OCI-LY1 (cell line): ENCODE measurements around the gene ARSI.

ENCODE experiments used
- H2AFZ ChIP-seq: fragments of 200-600 bp; sonication (generic), shearing (Covaris generic); 2 replicates; pipeline ENCODE4 v1.6.0; 2014; ENCODE audit warnings: antibody characterized with exemption, mild to moderate bottlenecking, low read length
- H3F3A ChIP-seq: fragments of 200-600 bp; sonication (generic), shearing (Covaris generic); 2 replicates; pipeline ENCODE4 v1.6.0; 2014; ENCODE audit warnings: mild to moderate bottlenecking, antibody characterized with exemption, low read length, moderate library complexity; ENCODE audit not compliant: insufficient read depth
- H3K27ac ChIP-seq: fragments of 200-600 bp; sonication (generic); 2 replicates; pipeline ENCODE4 v1.5.1; 2014; ENCODE audit warnings: low read length, mixed run types, mild to moderate bottlenecking, low read depth; ENCODE audit not compliant: poor library complexity, severe bottlenecking
- H3K27me3 ChIP-seq: fragments of 200-600 bp; sonication (generic); 2 replicates; pipeline ENCODE4 v1.6.0; 2014; ENCODE audit warnings: antibody characterized with exemption, mild to moderate bottlenecking, low read length, moderate library complexity; ENCODE audit not compliant: insufficient read depth
- H3K36me3 ChIP-seq: fragments of 200-600 bp; sonication (generic); 2 replicates; pipeline ENCODE4 v1.6.1; 2014; ENCODE audit warnings: mild to moderate bottlenecking, antibody characterized with exemption, low read length, moderate library complexity, mixed read lengths; ENCODE audit not compliant: insufficient read depth
- H3K4me1 ChIP-seq: fragments of 200-600 bp; sonication (generic); 2 replicates; pipeline ENCODE4 v1.5.1; 2014; ENCODE audit warnings: mild to moderate bottlenecking, low read length, moderate library complexity; ENCODE audit not compliant: insufficient read depth, severe bottlenecking
- H3K4me2 ChIP-seq: fragments of 200-600 bp; sonication (generic), shearing (Covaris generic); 2 replicates; pipeline ENCODE4 v1.6.1; 2014; ENCODE audit warnings: low read length
- H3K4me3 ChIP-seq: fragments of 200-600 bp; sonication (generic); 2 replicates; pipeline ENCODE4 v1.5.1; 2014; ENCODE audit warnings: low read length, low read depth, mild to moderate bottlenecking, mixed read lengths; ENCODE audit not compliant: poor library complexity, severe bottlenecking
- H3K79me2 ChIP-seq: fragments of 200-600 bp; shearing (Covaris generic); 2 replicates; pipeline ENCODE4 v1.6.1; 2016; ENCODE audit warnings: mixed run types, low read length, mixed read lengths; ENCODE audit not compliant: insufficient read depth
- H3K9ac ChIP-seq: fragments of 200-600 bp; sonication (generic), shearing (Covaris generic); 2 replicates; pipeline ENCODE4 v1.6.1; 2014; ENCODE audit warnings: mild to moderate bottlenecking, low read length, mixed read lengths
- H3K9me2 ChIP-seq: fragments of 200-600 bp; sonication (generic), shearing (Covaris generic); 2 replicates; pipeline ENCODE4 v1.6.1; 2014; ENCODE audit warnings: low read depth, mild to moderate bottlenecking, low read length, mixed read lengths
- H3K9me3 ChIP-seq: fragments of 200-600 bp; shearing (Covaris generic); 2 replicates; pipeline ENCODE4 v1.6.1; 2014; ENCODE audit warnings: low read length, mixed read lengths
- H4K20me1 ChIP-seq: fragments of 200-600 bp; sonication (generic), shearing (Covaris generic); 2 replicates; pipeline ENCODE4 v1.6.0; 2016; ENCODE audit warnings: mild to moderate bottlenecking, low read length; ENCODE audit not compliant: insufficient read depth
- EZH2 ChIP-seq: fragments of 200-600 bp; sonication (generic), shearing (Covaris generic); IDR thresholded peaks from 2 replicates; pipeline ENCODE4 v1.8.0; 2017; ENCODE audit warnings: borderline replicate concordance, mixed run types, mild to moderate bottlenecking, antibody characterized with exemption, low read length, moderate library complexity, mixed read lengths
- TF ChIP-seq, protein P1 (sequence below): fragments of 200-600 bp; sonication (generic), shearing (Covaris generic); IDR thresholded peaks from 2 replicates; pipeline ENCODE4 v1.5.1; 2017; ENCODE audit warnings: mild to moderate bottlenecking, antibody characterized with exemption, low read length, moderate library complexity, mixed read lengths

ARSI gene

GRCh38 chr5:150265870-150266383 is 36.8 kb downstream of the ARSI start:
- no peaks in the 10 kb centered on the region for H3F3A ChIP-seq
- no peaks in the 10 kb centered on the region for H3K36me3 ChIP-seq
- H4K20me1 ChIP-seq = no peaks in the 10 kb centered on the region
- no peak overlapping the region for H3K27ac ChIP-seq
- H3K4me3 ChIP-seq = no peak overlapping the region
- no peaks in the 10 kb centered on the region for H3K79me2 ChIP-seq
- H3K9me2 ChIP-seq = no peaks in the 10 kb centered on the region
- no peaks in the 10 kb centered on the region for H3K27me3 ChIP-seq
- H3K4me2 ChIP-seq = no peak overlapping the region
- TF ChIP-seq EZH2 = no peak
- TF ChIP-seq, protein P1, sequence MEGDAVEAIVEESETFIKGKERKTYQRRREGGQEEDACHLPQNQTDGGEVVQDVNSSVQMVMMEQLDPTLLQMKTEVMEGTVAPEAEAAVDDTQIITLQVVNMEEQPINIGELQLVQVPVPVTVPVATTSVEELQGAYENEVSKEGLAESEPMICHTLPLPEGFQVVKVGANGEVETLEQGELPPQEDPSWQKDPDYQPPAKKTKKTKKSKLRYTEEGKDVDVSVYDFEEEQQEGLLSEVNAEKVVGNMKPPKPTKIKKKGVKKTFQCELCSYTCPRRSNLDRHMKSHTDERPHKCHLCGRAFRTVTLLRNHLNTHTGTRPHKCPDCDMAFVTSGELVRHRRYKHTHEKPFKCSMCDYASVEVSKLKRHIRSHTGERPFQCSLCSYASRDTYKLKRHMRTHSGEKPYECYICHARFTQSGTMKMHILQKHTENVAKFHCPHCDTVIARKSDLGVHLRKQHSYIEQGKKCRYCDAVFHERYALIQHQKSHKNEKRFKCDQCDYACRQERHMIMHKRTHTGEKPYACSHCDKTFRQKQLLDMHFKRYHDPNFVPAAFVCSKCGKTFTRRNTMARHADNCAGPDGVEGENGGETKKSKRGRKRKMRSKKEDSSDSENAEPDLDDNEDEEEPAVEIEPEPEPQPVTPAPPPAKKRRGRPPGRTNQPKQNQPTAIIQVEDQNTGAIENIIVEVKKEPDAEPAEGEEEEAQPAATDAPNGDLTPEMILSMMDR = no peak
- H3K9ac ChIP-seq = no peak overlapping the region
- H2AFZ ChIP-seq = no peak overlapping the region
- H3K9me3 ChIP-seq = no peaks in the 10 kb centered on the region
- no peaks in the 10 kb centered on the region for H3K4me1 ChIP-seq

GRCh38 chr5:150264667-150265603 is 37.8 kb downstream of the ARSI start:
- H3K36me3 ChIP-seq = no peaks in the 10 kb centered on the region
- H3K9ac ChIP-seq = no peak overlapping the region
- no peak overlapping the region for H3K4me2 ChIP-seq
- no peak overlapping the region for H3K27ac ChIP-seq
- H3F3A ChIP-seq = no peaks in the 10 kb centered on the region
- H3K4me1 ChIP-seq = no peaks in the 10 kb centered on the region
- H3K27me3 ChIP-seq = no peaks in the 10 kb centered on the region; the same call in 1 of the 2 replicates
- H4K20me1 ChIP-seq = no peaks in the 10 kb centered on the region
- no peaks in the 10 kb centered on the region for H3K9me3 ChIP-seq
- TF ChIP-seq, protein P1 = no peak
- no peak for TF ChIP-seq EZH2
- no peak overlapping the region for H3K4me3 ChIP-seq
- no peak overlapping the region for H2AFZ ChIP-seq
- H3K79me2 ChIP-seq = no peaks in the 10 kb centered on the region
- no peaks in the 10 kb centered on the region for H3K9me2 ChIP-seq

DNA sequence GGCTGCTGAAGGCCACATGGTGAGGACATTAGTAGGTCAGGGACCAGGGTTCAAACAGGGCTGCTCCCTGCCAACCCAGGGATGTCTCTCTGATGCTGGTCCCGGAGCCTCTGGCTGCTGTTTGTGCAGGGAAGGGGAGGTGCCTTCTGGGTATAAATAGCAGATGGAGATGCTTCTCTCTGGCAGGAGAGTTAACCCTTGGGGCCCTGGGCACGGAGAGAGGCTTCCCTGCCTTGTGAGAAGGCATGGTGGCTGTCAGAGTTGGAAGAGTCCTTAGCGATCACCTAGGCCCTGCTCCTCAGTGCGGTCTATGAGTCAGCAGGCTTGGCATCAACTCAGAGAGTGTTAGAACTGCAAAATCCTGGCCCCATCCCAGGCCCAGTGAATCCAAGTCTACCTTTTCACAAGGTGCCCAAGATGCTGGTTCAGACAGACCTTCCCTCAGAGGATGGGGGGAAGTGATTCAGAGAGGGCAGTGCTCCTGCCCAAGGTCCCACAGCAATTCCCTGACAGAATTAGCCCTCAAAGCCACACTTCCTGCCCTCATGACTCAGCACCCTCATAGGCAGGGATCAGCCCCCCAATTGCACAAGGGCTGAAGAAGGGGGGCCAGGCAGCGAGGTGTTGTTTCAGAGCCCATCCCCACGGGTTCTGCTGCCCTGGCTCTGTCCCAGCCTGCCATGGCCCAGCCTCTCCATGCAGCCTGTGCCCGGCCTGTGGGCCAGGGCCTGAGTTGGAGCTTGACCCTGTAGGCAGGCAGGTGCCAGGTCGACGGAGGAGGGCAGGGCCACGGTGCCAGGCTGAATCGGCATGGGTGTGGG is 38.7 kb downstream of the ARSI start:
- H3K4me1 ChIP-seq = no peaks in the 10 kb centered on the region
- H3K4me3 ChIP-seq = no peak overlapping the region
- no peaks in the 10 kb centered on the region for H3K9me3 ChIP-seq
- no peak overlapping the region for H3K27ac ChIP-seq
- no peaks in the 10 kb centered on the region for H4K20me1 ChIP-seq
- TF ChIP-seq, protein P1 = no peak
- TF ChIP-seq EZH2 = no peak
- H3K27me3 ChIP-seq = no peaks in the 10 kb centered on the region; the same call in 1 of the 2 replicates
- H3F3A ChIP-seq = no peaks in the 10 kb centered on the region
- no peak overlapping the region for H3K9ac ChIP-seq
- no peak overlapping the region for H3K4me2 ChIP-seq
- H3K36me3 ChIP-seq = no peaks in the 10 kb centered on the region
- no peak overlapping the region for H2AFZ ChIP-seq
- no peaks in the 10 kb centered on the region for H3K79me2 ChIP-seq
- H3K9me2 ChIP-seq = no peaks in the 10 kb centered on the region
